Measurements from ENCODE around the gene C1orf105.
A peak's percentile ranks its signal among the peaks of the same experiment; 100 is the strongest.

The C1orf105 gene

DNA sequence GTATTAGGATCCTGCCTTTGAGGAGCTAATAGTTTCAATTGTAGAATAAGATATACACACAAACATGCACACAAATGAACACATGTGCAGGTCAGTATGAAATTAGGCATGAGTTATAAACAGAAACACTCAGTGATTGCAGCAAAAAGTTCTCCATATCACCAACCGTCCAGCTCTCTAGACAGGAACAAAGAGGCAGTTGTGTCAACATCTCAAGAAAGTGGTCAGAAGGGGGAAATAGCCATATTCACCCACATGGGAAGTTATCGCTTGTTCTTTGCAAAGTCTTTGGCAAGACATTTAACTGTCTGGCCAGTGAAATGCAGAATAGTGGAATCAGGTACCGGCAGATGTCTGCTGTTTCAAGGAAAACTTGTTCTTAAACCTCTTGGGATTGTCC, 52.8 kb downstream of the C1orf105 start:
- Histone ChIP-seq H3K4me1 (ENCODE audit: control insufficient read depth, insufficient read depth, low read length) (no peaks in the 10 kb centered on the region), H3K36me3 (ENCODE audit: control insufficient read depth in 2 of 2, insufficient read depth in 1 of 2, low read length in 2 of 2) (no peaks in the 10 kb centered on the region), H3K4me3 (ENCODE audit: low read depth, low read length) (no peak overlapping the region), H3K9me3 (ENCODE audit: control insufficient read depth, insufficient read depth, low read depth, low read length) (no peaks in the 10 kb centered on the region), H3K27ac (ENCODE audit: extremely low read depth, low read depth, low read length) (no peak overlapping the region)
- no peak for TF ChIP-seq ZNF266 (tag by site-specific recombination; IDR thresholded peaks at IDR 0.05; ENCODE audit: low read depth)
- TF ChIP-seq, protein P1, sequence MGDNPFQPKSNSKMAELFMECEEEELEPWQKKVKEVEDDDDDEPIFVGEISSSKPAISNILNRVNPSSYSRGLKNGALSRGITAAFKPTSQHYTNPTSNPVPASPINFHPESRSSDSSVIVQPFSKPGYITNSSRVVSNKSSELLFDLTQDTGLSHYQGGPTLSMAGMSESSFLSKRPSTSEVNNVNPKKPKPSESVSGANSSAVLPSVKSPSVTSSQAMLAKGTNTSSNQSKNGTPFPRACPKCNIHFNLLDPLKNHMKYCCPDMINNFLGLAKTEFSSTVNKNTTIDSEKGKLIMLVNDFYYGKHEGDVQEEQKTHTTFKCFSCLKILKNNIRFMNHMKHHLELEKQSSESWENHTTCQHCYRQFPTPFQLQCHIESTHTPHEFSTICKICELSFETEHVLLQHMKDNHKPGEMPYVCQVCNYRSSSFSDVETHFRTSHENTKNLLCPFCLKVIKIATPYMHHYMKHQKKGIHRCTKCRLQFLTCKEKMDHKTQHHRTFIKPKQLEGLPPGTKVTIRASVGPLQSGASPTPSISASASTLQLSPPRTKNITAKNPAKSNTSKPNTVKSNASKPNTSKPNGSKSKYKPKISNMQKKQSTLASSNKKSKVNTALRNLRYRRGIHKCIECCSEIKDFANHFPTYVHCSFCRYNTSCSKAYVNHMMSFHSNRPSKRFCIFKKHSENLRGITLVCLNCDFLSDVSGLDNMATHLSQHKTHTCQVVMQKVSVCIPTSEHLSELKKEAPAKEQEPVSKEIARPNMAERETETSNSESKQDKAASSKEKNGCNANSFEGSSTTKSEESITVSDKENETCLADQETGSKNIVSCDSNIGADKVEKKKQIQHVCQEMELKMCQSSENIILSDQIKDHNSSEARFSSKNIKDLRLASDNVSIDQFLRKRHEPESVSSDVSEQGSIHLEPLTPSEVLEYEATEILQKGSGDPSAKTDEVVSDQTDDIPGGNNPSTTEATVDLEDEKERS (tag by site-specific recombination; IDR thresholded peaks at IDR 0.05), result no peak
- TF ChIP-seq, protein P2, sequence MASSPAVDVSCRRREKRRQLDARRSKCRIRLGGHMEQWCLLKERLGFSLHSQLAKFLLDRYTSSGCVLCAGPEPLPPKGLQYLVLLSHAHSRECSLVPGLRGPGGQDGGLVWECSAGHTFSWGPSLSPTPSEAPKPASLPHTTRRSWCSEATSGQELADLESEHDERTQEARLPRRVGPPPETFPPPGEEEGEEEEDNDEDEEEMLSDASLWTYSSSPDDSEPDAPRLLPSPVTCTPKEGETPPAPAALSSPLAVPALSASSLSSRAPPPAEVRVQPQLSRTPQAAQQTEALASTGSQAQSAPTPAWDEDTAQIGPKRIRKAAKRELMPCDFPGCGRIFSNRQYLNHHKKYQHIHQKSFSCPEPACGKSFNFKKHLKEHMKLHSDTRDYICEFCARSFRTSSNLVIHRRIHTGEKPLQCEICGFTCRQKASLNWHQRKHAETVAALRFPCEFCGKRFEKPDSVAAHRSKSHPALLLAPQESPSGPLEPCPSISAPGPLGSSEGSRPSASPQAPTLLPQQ (tag by site-specific recombination; IDR thresholded peaks at IDR 0.05), result no peak
- no peak for TF ChIP-seq ZNF514 (tag by site-specific recombination; IDR thresholded peaks at IDR 0.05)
- TF ChIP-seq ZNF239 (tag by site-specific recombination; IDR thresholded peaks at IDR 0.05), result no peak
- CTCF ChIA-PET, result interaction anchor here (0.6 kb wide), 1 partner anchor 321 kb away, joined by 3 read pairs; no protein-coding TSS in a partner anchor
- POLR2A ChIA-PET, result no interaction called here

DNA sequence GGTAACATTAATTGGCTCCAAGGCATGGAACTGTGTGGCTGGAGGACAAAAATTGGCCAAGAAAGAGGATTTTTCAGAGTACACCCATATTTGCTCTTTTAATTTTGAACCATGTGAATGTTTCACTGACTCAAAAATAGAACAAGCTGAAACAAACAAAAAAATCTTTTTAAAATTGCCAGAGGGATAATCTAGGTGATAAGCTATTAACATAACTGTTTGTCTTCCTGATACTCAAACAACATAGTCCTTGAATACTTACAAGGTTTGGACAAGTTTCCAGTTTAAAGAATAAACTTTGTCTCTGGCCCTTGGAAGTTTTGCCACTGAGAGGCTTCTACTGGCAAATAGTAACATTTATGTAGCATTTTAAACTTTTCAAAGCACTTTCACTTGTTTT, 53.4 kb downstream of the C1orf105 start:
- Histone ChIP-seq H3K36me3 (ENCODE audit: control insufficient read depth in 2 of 2, insufficient read depth in 1 of 2, low read length in 2 of 2) (no peaks in the 10 kb centered on the region), H3K9me3 (ENCODE audit: control insufficient read depth, insufficient read depth, low read depth, low read length) (no peaks in the 10 kb centered on the region), H3K4me3 (ENCODE audit: low read depth, low read length) (no peak overlapping the region), H3K4me1 (ENCODE audit: control insufficient read depth, insufficient read depth, low read length) (no peaks in the 10 kb centered on the region), H3K27ac (ENCODE audit: extremely low read depth, low read depth, low read length) (no peak overlapping the region)
- ChIA-PET CTCF (no interaction called here), POLR2A (no interaction called here)
- TF ChIP-seq TRIM28 (IDR thresholded peaks at IDR 0.05; ENCODE audit: borderline replicate concordance, low read length), result no peak
- TF ChIP-seq ZBTB20 (tag by site-specific recombination; IDR thresholded peaks at IDR 0.05), result no peak
- TF ChIP-seq, protein P3, sequence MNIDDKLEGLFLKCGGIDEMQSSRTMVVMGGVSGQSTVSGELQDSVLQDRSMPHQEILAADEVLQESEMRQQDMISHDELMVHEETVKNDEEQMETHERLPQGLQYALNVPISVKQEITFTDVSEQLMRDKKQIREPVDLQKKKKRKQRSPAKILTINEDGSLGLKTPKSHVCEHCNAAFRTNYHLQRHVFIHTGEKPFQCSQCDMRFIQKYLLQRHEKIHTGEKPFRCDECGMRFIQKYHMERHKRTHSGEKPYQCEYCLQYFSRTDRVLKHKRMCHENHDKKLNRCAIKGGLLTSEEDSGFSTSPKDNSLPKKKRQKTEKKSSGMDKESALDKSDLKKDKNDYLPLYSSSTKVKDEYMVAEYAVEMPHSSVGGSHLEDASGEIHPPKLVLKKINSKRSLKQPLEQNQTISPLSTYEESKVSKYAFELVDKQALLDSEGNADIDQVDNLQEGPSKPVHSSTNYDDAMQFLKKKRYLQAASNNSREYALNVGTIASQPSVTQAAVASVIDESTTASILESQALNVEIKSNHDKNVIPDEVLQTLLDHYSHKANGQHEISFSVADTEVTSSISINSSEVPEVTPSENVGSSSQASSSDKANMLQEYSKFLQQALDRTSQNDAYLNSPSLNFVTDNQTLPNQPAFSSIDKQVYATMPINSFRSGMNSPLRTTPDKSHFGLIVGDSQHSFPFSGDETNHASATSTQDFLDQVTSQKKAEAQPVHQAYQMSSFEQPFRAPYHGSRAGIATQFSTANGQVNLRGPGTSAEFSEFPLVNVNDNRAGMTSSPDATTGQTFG (tag by site-specific recombination; IDR thresholded peaks at IDR 0.05; ENCODE audit: borderline replicate concordance), result no peak
- TF ChIP-seq ZNF658 (tag by site-specific recombination; IDR thresholded peaks at IDR 0.05), result no peak

DNA sequence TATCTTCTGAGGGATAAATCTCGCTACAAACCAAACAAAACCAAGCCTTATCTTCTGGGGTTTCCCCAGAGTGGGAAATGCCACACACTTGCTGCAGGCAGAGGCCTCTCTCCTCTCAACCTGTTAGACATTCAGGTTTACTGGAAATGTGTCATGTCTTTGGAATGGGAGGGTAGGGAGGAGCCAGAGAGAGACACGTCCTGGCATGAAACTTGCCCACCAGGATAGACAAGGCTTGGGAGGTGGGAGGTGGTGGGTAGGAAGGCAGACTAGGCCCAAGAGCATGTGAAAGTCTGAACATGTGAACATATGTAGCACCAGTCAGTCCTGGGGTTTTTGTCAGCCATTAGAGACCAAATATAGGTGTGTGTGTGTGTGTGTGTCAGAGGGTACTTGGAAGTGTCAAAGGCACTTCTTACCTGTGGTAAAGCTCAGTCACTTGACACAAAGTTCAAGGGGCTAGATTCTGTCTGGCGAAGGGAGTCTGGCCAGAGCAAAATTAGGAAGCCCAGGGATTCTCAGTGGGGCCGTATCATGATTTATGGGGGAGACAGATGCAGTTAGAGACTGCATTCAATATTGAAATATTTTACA, 55.8 kb downstream of the C1orf105 start:
- Histone ChIP-seq H3K9me3 (ENCODE audit: control insufficient read depth, insufficient read depth, low read depth, low read length) (no peaks in the 10 kb centered on the region), H3K4me1 (ENCODE audit: control insufficient read depth, insufficient read depth, low read length) (no peaks in the 10 kb centered on the region), H3K36me3 (ENCODE audit: control insufficient read depth in 2 of 2, insufficient read depth in 1 of 2, low read length in 2 of 2) (no peaks in the 10 kb centered on the region), H3K4me3 (ENCODE audit: low read depth, low read length) (no peak overlapping the region), H3K27ac (ENCODE audit: extremely low read depth, low read depth, low read length) (no peak overlapping the region)
- CTCF ChIA-PET, result interaction anchor here (0.6 kb wide), 1 partner anchor 266 kb away, joined by 3 read pairs; no protein-coding TSS in a partner anchor
- no peak for TF ChIP-seq SETDB1 (IDR thresholded peaks at IDR 0.05; ENCODE audit: insufficient read length, low read length)
- TF ChIP-seq ZNF677 (tag by site-specific recombination; IDR thresholded peaks at IDR 0.05), result no peak
- TF ChIP-seq ZNF555 (tag by site-specific recombination; conservative IDR thresholded peaks at IDR 0.05), result no peak
- no peak for TF ChIP-seq MEIS1 (CRISPR knock-in tag; IDR thresholded peaks at IDR 0.05; ENCODE audit: borderline replicate concordance)
- TF ChIP-seq MZF1 (tag by site-specific recombination; IDR thresholded peaks at IDR 0.05; ENCODE audit: borderline replicate concordance), result no peak
- no peak for TF ChIP-seq MYNN (tag by site-specific recombination; IDR thresholded peaks at IDR 0.05; ENCODE audit: borderline replicate concordance)
- no peak for TF ChIP-seq ZNF24 (tag by site-specific recombination; IDR thresholded peaks at IDR 0.05)
- no peak for TF ChIP-seq SCRT2 (tag by site-specific recombination; IDR thresholded peaks at IDR 0.05)
- no peak for TF ChIP-seq ZFP37 (tag by site-specific recombination; IDR thresholded peaks at IDR 0.05)
- TF ChIP-seq ZFHX2 (tag by site-specific recombination; conservative IDR thresholded peaks at IDR 0.05), result peak; percentile 55
- TF ChIP-seq EGR2 (tag by site-specific recombination; IDR thresholded peaks at IDR 0.05; ENCODE audit: low read depth), result peak; percentile 41; the same call in 1 of the 2 replicates
- POLR2A ChIA-PET, result no interaction called here

All from HEK293 (cell line).